NCI-H748 treated with DMSO at 0.1 percent for 48 hours (cell line): ENCODE measurements around the gene KCNT1.

Experiments
- DNase-seq: peaks from one replicate; lab custom pipeline; 2025; lab: John Stamatoyannopoulos, UW

KCNT1 gene

DNA sequence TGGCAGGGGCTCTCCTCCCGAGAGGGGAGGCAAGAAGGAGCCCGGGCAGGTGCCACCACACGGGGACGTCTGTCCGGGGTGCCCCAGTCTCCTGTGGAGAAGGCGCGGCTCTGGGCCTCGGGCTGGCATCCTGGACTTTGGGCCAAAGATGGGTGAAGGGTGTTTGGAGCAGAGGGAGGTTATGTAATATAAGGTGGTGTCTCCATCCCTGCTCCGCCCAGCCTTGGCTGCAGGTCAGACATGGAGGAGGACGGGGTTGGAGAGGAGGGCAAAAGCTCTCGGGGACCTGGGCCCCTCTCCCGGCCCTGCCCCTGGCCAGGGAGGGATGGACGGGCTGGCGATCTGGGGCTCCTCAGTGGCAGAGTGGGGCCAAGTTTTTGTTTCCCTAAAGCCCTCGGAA lies 1.5 kb upstream of the KCNT1 start:
- no peak for DNase-seq

GRCh38 chr9:135701067-135701958 lies 672 bp upstream of the KCNT1 start:
- DNase-seq = no peak

GRCh38 chr9:135703726-135704125 lies 1.7 kb downstream of the KCNT1 start:
- DNase-seq = no peak

DNA sequence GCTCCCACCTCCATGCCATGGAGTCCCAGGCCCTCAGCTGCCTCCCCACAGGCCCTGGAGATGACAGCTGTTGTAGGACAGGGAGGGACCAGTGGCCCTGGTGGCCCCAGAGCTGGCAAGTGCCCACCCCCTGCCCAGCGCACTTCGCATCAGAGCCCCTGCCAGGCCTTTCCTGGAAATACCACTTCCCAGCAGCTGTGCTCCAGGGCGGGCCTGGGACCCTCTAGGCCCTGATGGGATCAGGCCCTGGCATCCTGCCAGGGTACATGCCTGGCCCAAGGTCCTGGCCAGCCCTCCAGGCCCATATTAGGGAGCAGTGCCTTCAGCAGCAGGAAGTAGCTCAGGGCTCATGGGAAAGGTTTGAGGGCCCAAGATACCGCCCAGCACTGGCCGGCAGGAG lies 2.5 kb downstream of the KCNT1 start:
- DNase-seq = no peak

DNA sequence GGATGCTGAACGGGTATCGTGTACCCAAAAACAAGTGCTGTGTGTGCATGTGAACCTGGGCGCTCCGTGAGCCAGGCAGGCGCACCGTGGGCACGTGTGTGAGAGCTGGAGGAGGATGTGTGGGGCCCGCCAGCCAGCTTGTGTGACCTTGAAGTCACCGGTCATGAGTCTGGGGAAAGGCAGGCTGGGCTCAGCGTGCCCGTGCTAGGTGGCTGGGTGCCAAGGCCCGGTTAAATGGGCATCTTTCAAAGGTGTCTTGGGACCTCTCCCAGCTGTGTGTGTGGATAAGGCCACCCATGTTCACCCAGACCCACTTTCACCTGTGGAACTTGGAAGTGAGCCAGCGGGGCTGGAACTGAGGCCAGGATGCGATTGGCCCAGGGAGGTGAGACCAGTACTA lies 3.4 kb downstream of the KCNT1 start:
- DNase-seq = no peak

- DNase-seq = no peak
These were observed 4.3 kb downstream of the KCNT1 start for GRCh38 chr9:135706288-135706687.

GRCh38 chr9:135707252-135708138 lies 5.5 kb downstream of the KCNT1 start:
- no peak for DNase-seq

GRCh38 chr9:135708164-135708563 lies 6.2 kb downstream of the KCNT1 start:
- no peak for DNase-seq

GRCh38 chr9:135711391-135711790 lies 9.4 kb downstream of the KCNT1 start:
- no peak for DNase-seq

DNA sequence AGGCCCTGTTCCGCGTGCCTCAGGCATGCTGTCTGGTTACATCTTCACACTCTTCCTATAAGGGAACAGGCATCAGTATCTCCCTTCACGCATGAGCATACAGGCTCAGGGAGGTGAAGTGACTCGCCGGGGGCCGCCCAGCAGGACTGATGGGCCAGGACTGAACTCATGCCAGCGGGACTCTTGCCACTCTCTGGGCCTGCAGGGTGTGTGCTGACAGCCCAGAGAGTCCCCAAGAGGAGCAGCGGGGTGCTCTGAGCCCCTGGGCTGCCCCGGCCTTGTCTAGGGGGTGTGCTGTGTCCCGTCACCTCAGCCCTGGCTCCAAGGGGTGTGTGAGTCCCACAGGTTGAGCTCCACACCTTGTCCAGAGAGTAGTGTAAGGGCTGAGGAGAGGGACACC lies 9.9 kb downstream of the KCNT1 start:
- DNase-seq = no peak

DNA sequence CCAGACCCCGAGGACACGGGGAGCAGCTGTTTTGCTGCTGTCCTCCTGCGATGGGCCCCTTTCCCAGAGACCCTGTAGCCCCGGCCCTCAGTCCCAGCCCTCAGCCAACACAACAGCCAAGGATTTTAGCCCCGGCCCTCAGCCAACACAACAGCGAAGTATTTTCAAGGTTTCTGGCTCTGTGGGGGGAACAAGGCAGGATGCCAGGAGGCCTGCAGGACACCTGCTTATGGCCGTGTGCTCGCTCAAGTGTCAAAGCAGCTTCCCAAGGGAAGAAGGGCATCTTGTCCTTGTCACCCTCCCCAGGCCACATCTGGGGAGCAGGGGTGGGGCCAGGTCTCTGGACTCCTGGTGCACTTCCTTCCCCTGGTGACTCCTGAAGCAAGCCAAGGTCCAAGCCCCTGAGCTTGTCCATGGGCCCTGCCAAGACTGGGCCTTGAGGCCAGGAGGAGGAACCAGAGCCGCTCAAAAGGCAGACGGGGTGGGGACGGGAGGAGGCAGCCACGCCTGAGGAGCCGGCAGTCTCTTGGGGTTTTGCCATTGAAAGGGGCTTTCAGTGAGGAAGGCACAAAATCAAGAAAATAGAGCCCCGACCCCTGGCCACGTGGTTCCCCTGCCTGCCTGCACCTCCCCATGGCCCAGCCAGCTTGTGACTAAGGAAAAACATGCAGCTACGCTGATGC lies 10.8 kb downstream of the KCNT1 start:
- DNase-seq = no peak

- DNase-seq = no peak
These were observed 12.5 kb downstream of the KCNT1 start for GRCh38 chr9:135714242-135715055.

DNA sequence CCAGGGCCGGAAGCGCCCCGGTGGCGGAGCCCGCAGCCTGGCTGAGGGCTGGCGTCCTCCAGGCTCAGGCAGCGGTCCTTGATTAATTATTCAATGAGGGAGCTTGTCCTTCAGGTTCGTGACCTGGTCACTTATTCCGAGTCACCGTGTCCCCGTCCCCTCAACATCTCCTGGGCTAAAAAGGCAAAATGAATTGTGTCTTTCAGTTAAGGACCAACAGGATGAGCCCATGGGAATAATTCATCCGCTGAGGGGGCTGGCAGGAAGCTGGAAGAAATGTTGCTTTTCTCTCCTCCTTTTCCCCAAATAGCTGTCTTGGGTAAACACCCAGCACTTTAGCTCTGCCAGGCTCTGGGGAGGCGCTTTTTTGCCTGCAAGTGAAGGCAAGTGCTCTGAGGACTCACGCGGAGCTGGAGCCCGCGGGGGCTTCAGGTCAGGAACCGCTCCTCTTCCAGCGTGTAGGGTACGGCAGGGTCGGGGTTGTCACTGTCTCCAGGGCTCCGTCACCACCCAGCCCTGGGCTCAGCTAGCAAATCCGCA lies 13.1 kb downstream of the KCNT1 start:
- no peak for DNase-seq

- DNase-seq = no peak
These were observed 14.1 kb downstream of the KCNT1 start for GRCh38 chr9:135716045-135716444.

GRCh38 chr9:135717410-135717809 lies 15.4 kb downstream of the KCNT1 start:
- no peak for DNase-seq

DNA sequence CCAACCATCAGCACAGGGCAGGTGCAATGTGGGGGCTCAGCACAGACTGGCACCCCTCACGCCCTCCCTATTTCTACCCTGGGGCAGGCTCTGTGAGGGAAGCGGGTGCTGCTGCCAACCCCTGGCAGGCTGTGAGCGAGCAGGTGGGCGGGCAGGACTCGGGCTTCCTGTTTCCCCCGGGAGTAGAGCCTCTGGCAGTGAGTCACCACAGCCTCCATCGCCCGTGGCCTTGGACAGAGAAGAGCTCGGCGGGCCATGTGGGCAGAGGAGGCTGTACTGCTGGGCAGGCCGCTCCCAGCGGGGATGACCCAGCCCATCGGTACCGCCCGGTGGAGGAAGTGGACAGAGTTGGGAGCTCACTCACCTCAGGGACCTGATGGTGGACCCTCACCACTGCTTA lies 16.6 kb downstream of the KCNT1 start:
- no peak for DNase-seq

DNA sequence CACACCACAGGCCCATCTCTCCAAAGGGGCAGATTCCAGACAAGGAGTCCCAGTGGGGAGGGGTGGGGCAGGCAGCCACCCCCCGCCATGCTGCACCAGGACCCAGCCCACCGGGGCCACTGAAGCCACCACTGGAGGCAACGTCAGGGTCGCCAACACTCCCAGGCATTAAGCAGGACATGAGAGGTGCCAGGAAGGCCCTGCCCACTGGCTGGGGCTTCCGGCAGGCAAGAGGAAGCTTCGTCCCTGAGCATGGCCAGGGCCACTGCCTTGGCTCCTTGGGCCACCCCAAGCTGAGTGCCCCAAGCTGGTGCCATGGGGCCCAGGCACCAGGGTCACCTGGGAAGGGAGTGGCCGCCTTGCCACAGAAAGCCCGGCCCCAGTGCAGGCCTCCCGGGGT lies 17.5 kb downstream of the KCNT1 start:
- no peak for DNase-seq

DNA sequence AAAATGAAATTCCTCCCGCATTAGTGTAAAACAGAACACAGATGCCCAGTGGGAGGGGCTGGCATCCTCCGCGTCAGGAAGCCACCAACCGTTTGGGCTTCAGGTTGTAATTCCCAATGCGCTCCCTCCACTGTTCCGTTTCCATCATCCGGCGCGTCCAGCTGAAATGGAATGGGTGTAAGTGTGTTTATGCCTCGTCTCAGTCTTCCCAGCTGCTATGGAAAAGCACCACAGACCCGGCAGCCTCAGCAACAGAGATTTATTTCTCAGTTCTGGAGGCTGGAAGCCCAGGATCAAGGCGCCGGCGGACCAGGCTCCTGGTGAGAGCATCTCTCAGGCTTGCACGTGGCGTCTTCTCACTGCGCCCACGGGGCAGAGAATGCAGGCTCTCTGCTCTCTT lies 20.4 kb downstream of the KCNT1 start:
- no peak for DNase-seq

GRCh38 chr9:135724186-135724787 lies 22.3 kb downstream of the KCNT1 start:
- DNase-seq = no peak

- no peak for DNase-seq
These were observed 24.3 kb downstream of the KCNT1 start for GRCh38 chr9:135726138-135726853.
